K562 (cell line): ENCODE data around the gene HJV. TPM values are rescaled to one million over a fixed set of nuclear protein-coding genes. Genes with fewer than 3 reads are reported as not detected.
A peak's percentile ranks its signal among the peaks of the same experiment; 100 is the strongest.

Experiments used
- ARID1B ChIP-seq: fragments of 450-650 bp; IDR thresholded peaks from 2 replicates; pipeline ENCODE4 v1.6.1; 2016; ENCODE audit warnings: antibody characterized with exemption, mild to moderate bottlenecking, inconsistent platforms
- CHCHD3 ChIP-seq: fragments of 250-450 bp; sonication (Bioruptor Pico); IDR thresholded peaks from 2 replicates; pipeline ENCODE4 v2.1.2; 2022; ENCODE audit warnings: mild to moderate bottlenecking
- CREB1 ChIP-seq, 2 experiments: sonication (generic) in 1 of 2; formaldehyde crosslinking in 1 of 2; IDR thresholded peaks; 2 replicates each; pipeline versions ENCODE4 v1.6.1 to v1.8.0; 2012 to 2022; ENCODE audit warnings: inconsistent platforms in 1 of 2, mild to moderate bottlenecking in 1 of 2, missing genetic modification reagents in 1 of 2, moderate library complexity in 1 of 2
- EP400 ChIP-seq: fragments of 450-650 bp; IDR thresholded peaks from 2 replicates; pipeline ENCODE4 v1.6.1; 2017; ENCODE audit warnings: antibody characterized with exemption, mild to moderate bottlenecking, moderate library complexity
- FOXK1 ChIP-seq: sonication (generic); formaldehyde crosslinking; IDR thresholded peaks from 2 replicates; pipeline ENCODE4 v1.8.0; 2022; ENCODE audit warnings: missing genetic modification reagents, mild to moderate bottlenecking, borderline replicate concordance
- HDGF ChIP-seq: fragments of 450-650 bp; IDR thresholded peaks from 2 replicates; pipeline ENCODE4 v1.6.1; 2016
- MYC ChIP-seq, 2 experiments: fragments of 250-450 bp in 1 of 2; sonication (Bioruptor Pico) in 1 of 2; IDR thresholded peaks; 2 replicates each; pipeline versions ENCODE4 v1.5.1 to v1.6.1; 2012 to 2021; ENCODE audit warnings: low read depth in 2 of 2, borderline replicate concordance in 1 of 2, improper control_type of control experiment in 1 of 2, low read length in 1 of 2, mild to moderate bottlenecking in 1 of 2, moderate library complexity in 1 of 2
- SIN3B ChIP-seq: fragments of 450-650 bp; IDR thresholded peaks from 2 replicates; pipeline ENCODE4 v1.6.1; 2017; ENCODE audit warnings: low read depth, mild to moderate bottlenecking, moderate library complexity
- SREBF2 ChIP-seq: sonication (generic); formaldehyde crosslinking; IDR thresholded peaks from 2 replicates; pipeline ENCODE4 v1.4.0; 2020; ENCODE audit warnings: mild to moderate bottlenecking, missing genetic modification reagents
- ZNF699 ChIP-seq: fragments of 250-450 bp; sonication (Bioruptor Pico); IDR thresholded peaks from 2 replicates; pipeline ENCODE4 v1.8.0; 2021; ENCODE audit warnings: mild to moderate bottlenecking, moderate library complexity; ENCODE audit not compliant: insufficient replicate concordance
- polyA plus RNA-seq, 8 experiments: library from polyadenylated mRNA; depleted of rRNA in 4 of 8; stranded (reverse) in 5 of 8; unstranded in 3 of 8; fragments of >200 nt; fragmentation: Nextera tagmentation in 2 of 8; fragmentation: Illumina TruSeq in 1 of 8; extraction: Ambion mirVana in 2 of 8; extraction: Trizol in 1 of 8; gene quantifications; 2 replicates each; pipeline versions ENCODE4 v1.2.1 to v1.2.3, GENCODE V29; 2011 to 2014; ENCODE audit warnings: inconsistent platforms in 1 of 8, missing spikeins in 1 of 8
- total RNA-seq, 7 experiments: library from RNA; depleted of rRNA in 6 of 7; stranded (reverse); fragments of >200 nt in 6 of 7; fragmentation: Illumina TruSeq in 2 of 7; extraction: Trizol in 2 of 7; gene quantifications; 2 replicates each; pipeline versions ENCODE4 v1.2.1 to v1.2.3, GENCODE V29; 2011 to 2021; ENCODE audit warnings: low replicate concordance in 1 of 7
- TF ChIP-seq, protein P1 (sequence below): fragments of 200-800 bp; sonication (Bioruptor generic); IDR thresholded peaks from 2 replicates; pipeline ENCODE4 v1.6.1; 2017; ENCODE audit warnings: missing genetic modification characterization, missing compliant biosample characterization
- TF ChIP-seq, protein P2 (sequence below), 2 experiments: fragments of 200-800 bp in 1 of 2; sonication (Bioruptor generic) in 1 of 2; sonication (generic) in 1 of 2; formaldehyde crosslinking in 1 of 2; IDR thresholded peaks in 1 of 2; conservative IDR thresholded peaks in 1 of 2; 2 replicates each; pipeline versions ENCODE4 v1.5.0 to v1.6.1; 2016 to 2020; ENCODE audit warnings: missing compliant biosample characterization in 1 of 2, missing genetic modification characterization in 1 of 2, missing genetic modification reagents in 1 of 2
- TF ChIP-seq, protein P3 (sequence below): fragments of 200-400 bp; formaldehyde crosslinking; IDR thresholded peaks from 2 replicates; pipeline ENCODE4 v1.6.1; 2017; ENCODE audit warnings: mild to moderate bottlenecking, low read depth, low read length, moderate library complexity
- TF ChIP-seq, protein P4 (sequence below): fragments of 450-650 bp; IDR thresholded peaks from 2 replicates; pipeline ENCODE4 v1.6.1; 2016; ENCODE audit warnings: antibody characterized with exemption
- TF ChIP-seq, protein P5 (sequence below): fragments of 250-450 bp; sonication (Bioruptor Pico); IDR thresholded peaks from 2 replicates; pipeline ENCODE4 v1.8.0; 2021; ENCODE audit warnings: moderate library complexity, mild to moderate bottlenecking, inconsistent platforms

The HJV gene
- total and polyA plus RNA-seq, 9 of the 15 experiments (the other 6 are each of a cell fraction or from before 2014, with no cell fraction given), result 1.0 to 6.6 (median 2.4) TPM

DNA sequence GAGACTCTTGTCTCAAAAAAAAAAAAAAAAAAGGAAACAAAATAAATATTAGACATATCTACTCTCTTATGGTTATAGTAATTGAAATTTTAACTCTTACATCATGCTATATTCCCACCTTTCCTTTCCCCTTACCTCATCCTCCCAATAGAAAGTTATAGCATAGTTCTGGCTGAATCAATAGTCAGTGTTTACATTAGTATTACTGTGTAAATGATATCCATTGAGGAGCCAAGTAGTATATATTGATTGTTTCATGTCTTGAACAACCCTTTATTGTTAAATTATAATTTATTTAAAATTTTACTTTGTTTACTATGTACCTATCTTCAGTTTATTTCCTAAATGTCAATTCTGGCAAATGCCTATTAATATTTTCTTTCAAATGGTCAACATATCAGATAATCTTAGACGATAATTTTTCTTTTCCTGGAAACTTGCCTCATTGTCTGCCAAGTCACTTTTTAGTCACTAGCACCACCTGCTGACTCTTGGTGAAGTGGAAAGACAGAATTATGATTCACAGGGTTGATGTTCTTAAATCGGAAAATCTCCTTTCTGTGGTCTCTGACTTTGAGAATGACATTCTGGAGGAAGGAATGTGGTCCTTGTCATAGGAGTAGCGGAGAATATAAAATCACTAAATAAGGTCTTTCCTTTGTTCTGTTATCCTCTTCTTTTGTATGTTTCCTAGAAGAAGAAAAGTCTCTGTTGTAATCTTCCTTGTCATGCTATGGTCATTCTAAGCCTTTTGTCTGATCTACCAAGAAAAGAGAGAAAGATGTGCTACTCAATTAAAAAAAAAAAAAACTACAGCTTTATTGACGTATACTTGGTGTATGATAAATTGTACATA lies 8.6 kb downstream of the HJV start (continued):
- TF ChIP-seq, protein P1, sequence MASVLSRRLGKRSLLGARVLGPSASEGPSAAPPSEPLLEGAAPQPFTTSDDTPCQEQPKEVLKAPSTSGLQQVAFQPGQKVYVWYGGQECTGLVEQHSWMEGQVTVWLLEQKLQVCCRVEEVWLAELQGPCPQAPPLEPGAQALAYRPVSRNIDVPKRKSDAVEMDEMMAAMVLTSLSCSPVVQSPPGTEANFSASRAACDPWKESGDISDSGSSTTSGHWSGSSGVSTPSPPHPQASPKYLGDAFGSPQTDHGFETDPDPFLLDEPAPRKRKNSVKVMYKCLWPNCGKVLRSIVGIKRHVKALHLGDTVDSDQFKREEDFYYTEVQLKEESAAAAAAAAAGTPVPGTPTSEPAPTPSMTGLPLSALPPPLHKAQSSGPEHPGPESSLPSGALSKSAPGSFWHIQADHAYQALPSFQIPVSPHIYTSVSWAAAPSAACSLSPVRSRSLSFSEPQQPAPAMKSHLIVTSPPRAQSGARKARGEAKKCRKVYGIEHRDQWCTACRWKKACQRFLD (CRISPR knock-in tag), result no peak
- TF ChIP-seq SREBF2 (CRISPR knock-in tag) (no peak), SIN3B (no peak), CHCHD3 (CRISPR knock-in tag) (no peak), FOXK1 (CRISPR knock-in tag) (no peak), EP400 (peak; percentile 47), ZNF699 (CRISPR knock-in tag) (no peak), MYC (IDR thresholded peaks at IDR 0.05; ENCODE audit: low read depth, low read length) (peak; percentile 41; the same call in 1 of the 2 replicates), MYC (CRISPR knock-in tag; IDR thresholded peaks at IDR 0.05; ENCODE audit: borderline replicate concordance, low read depth) (no peak), CREB1 (IDR thresholded peaks at IDR 0.05) (no peak), CREB1 (CRISPR knock-in tag; IDR thresholded peaks at IDR 0.05) (no peak), HDGF (no peak), ARID1B (peak; percentile 46; the same call in 1 of the 2 replicates)
- TF ChIP-seq, protein P2, sequence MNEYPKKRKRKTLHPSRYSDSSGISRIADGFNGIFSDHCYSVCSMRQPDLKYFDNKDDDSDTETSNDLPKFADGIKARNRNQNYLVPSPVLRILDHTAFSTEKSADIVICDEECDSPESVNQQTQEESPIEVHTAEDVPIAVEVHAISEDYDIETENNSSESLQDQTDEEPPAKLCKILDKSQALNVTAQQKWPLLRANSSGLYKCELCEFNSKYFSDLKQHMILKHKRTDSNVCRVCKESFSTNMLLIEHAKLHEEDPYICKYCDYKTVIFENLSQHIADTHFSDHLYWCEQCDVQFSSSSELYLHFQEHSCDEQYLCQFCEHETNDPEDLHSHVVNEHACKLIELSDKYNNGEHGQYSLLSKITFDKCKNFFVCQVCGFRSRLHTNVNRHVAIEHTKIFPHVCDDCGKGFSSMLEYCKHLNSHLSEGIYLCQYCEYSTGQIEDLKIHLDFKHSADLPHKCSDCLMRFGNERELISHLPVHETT (CRISPR knock-in tag; conservative IDR thresholded peaks at IDR 0.05 in 1 of 2, IDR thresholded peaks at IDR 0.05 in 1 of 2), result no peak
- TF ChIP-seq, protein P3, sequence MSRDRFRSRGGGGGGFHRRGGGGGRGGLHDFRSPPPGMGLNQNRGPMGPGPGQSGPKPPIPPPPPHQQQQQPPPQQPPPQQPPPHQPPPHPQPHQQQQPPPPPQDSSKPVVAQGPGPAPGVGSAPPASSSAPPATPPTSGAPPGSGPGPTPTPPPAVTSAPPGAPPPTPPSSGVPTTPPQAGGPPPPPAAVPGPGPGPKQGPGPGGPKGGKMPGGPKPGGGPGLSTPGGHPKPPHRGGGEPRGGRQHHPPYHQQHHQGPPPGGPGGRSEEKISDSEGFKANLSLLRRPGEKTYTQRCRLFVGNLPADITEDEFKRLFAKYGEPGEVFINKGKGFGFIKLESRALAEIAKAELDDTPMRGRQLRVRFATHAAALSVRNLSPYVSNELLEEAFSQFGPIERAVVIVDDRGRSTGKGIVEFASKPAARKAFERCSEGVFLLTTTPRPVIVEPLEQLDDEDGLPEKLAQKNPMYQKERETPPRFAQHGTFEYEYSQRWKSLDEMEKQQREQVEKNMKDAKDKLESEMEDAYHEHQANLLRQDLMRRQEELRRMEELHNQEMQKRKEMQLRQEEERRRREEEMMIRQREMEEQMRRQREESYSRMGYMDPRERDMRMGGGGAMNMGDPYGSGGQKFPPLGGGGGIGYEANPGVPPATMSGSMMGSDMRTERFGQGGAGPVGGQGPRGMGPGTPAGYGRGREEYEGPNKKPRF, result no peak
- TF ChIP-seq, protein P4, sequence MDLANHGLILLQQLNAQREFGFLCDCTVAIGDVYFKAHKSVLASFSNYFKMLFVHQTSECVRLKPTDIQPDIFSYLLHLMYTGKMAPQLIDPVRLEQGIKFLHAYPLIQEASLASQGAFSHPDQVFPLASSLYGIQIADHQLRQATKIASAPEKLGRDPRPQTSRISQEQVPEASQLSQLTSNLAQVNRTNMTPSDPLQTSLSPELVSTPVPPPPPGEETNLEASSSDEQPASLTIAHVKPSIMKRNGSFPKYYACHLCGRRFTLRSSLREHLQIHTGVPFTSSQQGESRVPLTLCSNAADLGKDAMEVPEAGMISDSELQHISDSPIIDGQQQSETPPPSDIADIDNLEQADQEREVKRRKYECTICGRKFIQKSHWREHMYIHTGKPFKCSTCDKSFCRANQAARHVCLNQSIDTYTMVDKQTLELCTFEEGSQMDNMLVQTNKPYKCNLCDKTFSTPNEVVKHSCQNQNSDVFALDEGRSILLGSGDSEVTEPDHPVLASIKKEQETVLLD, result no peak
- TF ChIP-seq, protein P5, sequence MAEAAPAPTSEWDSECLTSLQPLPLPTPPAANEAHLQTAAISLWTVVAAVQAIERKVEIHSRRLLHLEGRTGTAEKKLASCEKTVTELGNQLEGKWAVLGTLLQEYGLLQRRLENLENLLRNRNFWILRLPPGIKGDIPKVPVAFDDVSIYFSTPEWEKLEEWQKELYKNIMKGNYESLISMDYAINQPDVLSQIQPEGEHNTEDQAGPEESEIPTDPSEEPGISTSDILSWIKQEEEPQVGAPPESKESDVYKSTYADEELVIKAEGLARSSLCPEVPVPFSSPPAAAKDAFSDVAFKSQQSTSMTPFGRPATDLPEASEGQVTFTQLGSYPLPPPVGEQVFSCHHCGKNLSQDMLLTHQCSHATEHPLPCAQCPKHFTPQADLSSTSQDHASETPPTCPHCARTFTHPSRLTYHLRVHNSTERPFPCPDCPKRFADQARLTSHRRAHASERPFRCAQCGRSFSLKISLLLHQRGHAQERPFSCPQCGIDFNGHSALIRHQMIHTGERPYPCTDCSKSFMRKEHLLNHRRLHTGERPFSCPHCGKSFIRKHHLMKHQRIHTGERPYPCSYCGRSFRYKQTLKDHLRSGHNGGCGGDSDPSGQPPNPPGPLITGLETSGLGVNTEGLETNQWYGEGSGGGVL (CRISPR knock-in tag), result no peak
